Liver (tissue), 9 donors: ENCODE data around the gene UCP2. TPM values are rescaled to one million over a fixed set of nuclear protein-coding genes. Genes with fewer than 3 reads are reported as not detected.
A peak's percentile ranks its signal among the peaks of the same experiment; 100 is the strongest.

Source experiments
- DNase-seq: peaks from one replicate; pipeline ENCODE4 v3.0.0-alpha.2; 2017; ENCODE audit warnings: low spot score
- H3K27ac ChIP-seq, 2 donors: one replicate each; pipeline ENCODE4 v1.7.0; 2013; ENCODE audit warnings: inconsistent platforms in 2 of 2, low read length in 2 of 2, control low read depth in 1 of 2, low read depth in 1 of 2, mild to moderate bottlenecking in 1 of 2
- H3K27me3 ChIP-seq, 4 donors: one replicate each; pipeline versions ENCODE4 v1.6.1 to v1.7.0; 2013; ENCODE audit warnings: low read length in 3 of 4, inconsistent platforms in 1 of 4, mild to moderate bottlenecking in 1 of 4, moderate library complexity in 1 of 4; ENCODE audit not compliant: control insufficient read depth in 4 of 4, insufficient read depth in 4 of 4
- H3K36me3 ChIP-seq, 4 donors: one replicate each; pipeline versions ENCODE4 v1.6.1 to v1.7.0; 2013; ENCODE audit warnings: low read length in 3 of 4, mild to moderate bottlenecking in 3 of 4, low read depth in 1 of 4, moderate library complexity in 1 of 4; ENCODE audit not compliant: control insufficient read depth in 4 of 4, insufficient read depth in 3 of 4
- H3K4me1 ChIP-seq, 4 donors: one replicate each; pipeline versions ENCODE4 v1.6.1 to v1.7.0; 2013; ENCODE audit warnings: low read length in 3 of 4, mild to moderate bottlenecking in 3 of 4, moderate library complexity in 1 of 4; ENCODE audit not compliant: control insufficient read depth in 4 of 4, insufficient read depth in 4 of 4
- H3K4me3 ChIP-seq, 3 donors: one replicate each; pipeline versions ENCODE4 v1.6.1 to v1.7.0; 2013; ENCODE audit warnings: low read length in 3 of 3, control low read depth in 1 of 3, low read depth in 1 of 3, mild to moderate bottlenecking in 1 of 3
- H3K9ac ChIP-seq, 2 donors: one replicate each; pipeline ENCODE4 v1.7.0; 2013; ENCODE audit warnings: low read length in 2 of 2, mild to moderate bottlenecking in 2 of 2, moderate library complexity in 2 of 2, control low read depth in 1 of 2, low read depth in 1 of 2
- H3K9me3 ChIP-seq, 4 donors: one replicate each; pipeline versions ENCODE4 v1.6.1 to v1.7.0; 2013; ENCODE audit warnings: low read length in 3 of 4; ENCODE audit not compliant: control insufficient read depth in 4 of 4
- ATF3 ChIP-seq: IDR thresholded peaks from 2 replicates; pipeline ENCODE4 v1.6.1; 2016; ENCODE audit warnings: antibody characterized with exemption
- CTCF ChIP-seq: fragments of 150-350 bp; IDR thresholded peaks from 2 replicates; pipeline ENCODE4 v1.5.1; 2017; ENCODE audit warnings: improper control_type of control experiment, low read depth, low read length; ENCODE audit not compliant: missing input control
- EGR1 ChIP-seq, 2 donors: IDR thresholded peaks; 2 replicates each; pipeline ENCODE4 v1.6.1; 2016 to 2018; ENCODE audit warnings: antibody characterized with exemption in 2 of 2, low read depth in 2 of 2
- FOXA1 ChIP-seq: IDR thresholded peaks from 2 replicates; pipeline ENCODE4 v1.6.1; 2016; ENCODE audit warnings: antibody characterized with exemption
- FOXA2 ChIP-seq: IDR thresholded peaks from 2 replicates; pipeline ENCODE4 v1.6.1; 2016; ENCODE audit warnings: antibody characterized with exemption
- GABPA ChIP-seq, 2 donors: IDR thresholded peaks in 1 of 2; conservative IDR thresholded peaks in 1 of 2; 2 replicates each; pipeline ENCODE4 v1.6.1; 2016; ENCODE audit warnings: antibody characterized with exemption in 2 of 2, mild to moderate bottlenecking in 1 of 2, moderate library complexity in 1 of 2
- HNF4A ChIP-seq, 2 donors: conservative IDR thresholded peaks; 2 replicates each; pipeline ENCODE4 v1.6.1; 2016; ENCODE audit warnings: antibody characterized with exemption in 2 of 2, mild to moderate bottlenecking in 2 of 2
- HNF4G ChIP-seq: IDR thresholded peaks from 2 replicates; pipeline ENCODE4 v1.6.1; 2016; ENCODE audit warnings: antibody characterized with exemption
- JUND ChIP-seq, 2 donors: IDR thresholded peaks; 2 replicates each; pipeline ENCODE4 v1.6.1; 2016; ENCODE audit warnings: antibody characterized with exemption in 2 of 2
- MAX ChIP-seq: IDR thresholded peaks from 2 replicates; pipeline ENCODE4 v1.6.1; 2016; ENCODE audit warnings: antibody characterized with exemption
- NR2F2 ChIP-seq: IDR thresholded peaks from 2 replicates; pipeline ENCODE4 v1.6.1; 2016; ENCODE audit warnings: antibody characterized with exemption
- SP1 ChIP-seq: IDR thresholded peaks from 2 replicates; pipeline ENCODE4 v1.6.1; 2018; ENCODE audit warnings: antibody characterized with exemption, mild to moderate bottlenecking
- TAF1 ChIP-seq: conservative IDR thresholded peaks from 2 replicates; pipeline ENCODE4 v1.6.1; 2016; ENCODE audit warnings: antibody characterized with exemption, mild to moderate bottlenecking
- YY1 ChIP-seq: IDR thresholded peaks from 2 replicates; pipeline ENCODE4 v1.6.1; 2016; ENCODE audit warnings: antibody characterized with exemption, mild to moderate bottlenecking
- WGBS: extraction: QIAGEN DNeasy Blood & Tissue Kit; methylation state at CpG from one replicate; pipeline ENCODE4 v1.1.7; 2013; 5-methylcytosine and 5-hydroxymethylcytosine counted together
- polyA plus RNA-seq, 2 donors: library from polyadenylated mRNA; stranded (reverse) in 1 of 2; unstranded in 1 of 2; fragments of 200-250 nt in 1 of 2; fragments of >200 nt in 1 of 2; fragmentation: Nextera tagmentation in 1 of 2; extraction: Ambion mirVana in 1 of 2; gene quantifications; one replicate each; pipeline versions ENCODE4 v1.2.1 to v1.2.3, GENCODE V29; 2013 to 2015
- total RNA-seq, 2 donors: library from RNA; depleted of rRNA; stranded (reverse); fragments of >200 nt; gene quantifications; one replicate each; pipeline ENCODE4 v1.2.3, GENCODE V29; 2014
- TF ChIP-seq, protein P1 (sequence below): IDR thresholded peaks from 2 replicates; pipeline ENCODE4 v1.6.1; 2016; ENCODE audit warnings: antibody characterized with exemption
- TF ChIP-seq, protein P2 (sequence below): IDR thresholded peaks from 2 replicates; pipeline ENCODE4 v1.6.1; 2016; ENCODE audit warnings: antibody characterized with exemption, mild to moderate bottlenecking
- donor health status: healthy.
- donor health status: healthy.
- donor health status: healthy.
- donor health status: healthy.
- donor health status: healthy.

UCP2 gene
- total and polyA plus RNA-seq, 4 donors, result 10.4 to 137 (median 13.6) TPM

DNA sequence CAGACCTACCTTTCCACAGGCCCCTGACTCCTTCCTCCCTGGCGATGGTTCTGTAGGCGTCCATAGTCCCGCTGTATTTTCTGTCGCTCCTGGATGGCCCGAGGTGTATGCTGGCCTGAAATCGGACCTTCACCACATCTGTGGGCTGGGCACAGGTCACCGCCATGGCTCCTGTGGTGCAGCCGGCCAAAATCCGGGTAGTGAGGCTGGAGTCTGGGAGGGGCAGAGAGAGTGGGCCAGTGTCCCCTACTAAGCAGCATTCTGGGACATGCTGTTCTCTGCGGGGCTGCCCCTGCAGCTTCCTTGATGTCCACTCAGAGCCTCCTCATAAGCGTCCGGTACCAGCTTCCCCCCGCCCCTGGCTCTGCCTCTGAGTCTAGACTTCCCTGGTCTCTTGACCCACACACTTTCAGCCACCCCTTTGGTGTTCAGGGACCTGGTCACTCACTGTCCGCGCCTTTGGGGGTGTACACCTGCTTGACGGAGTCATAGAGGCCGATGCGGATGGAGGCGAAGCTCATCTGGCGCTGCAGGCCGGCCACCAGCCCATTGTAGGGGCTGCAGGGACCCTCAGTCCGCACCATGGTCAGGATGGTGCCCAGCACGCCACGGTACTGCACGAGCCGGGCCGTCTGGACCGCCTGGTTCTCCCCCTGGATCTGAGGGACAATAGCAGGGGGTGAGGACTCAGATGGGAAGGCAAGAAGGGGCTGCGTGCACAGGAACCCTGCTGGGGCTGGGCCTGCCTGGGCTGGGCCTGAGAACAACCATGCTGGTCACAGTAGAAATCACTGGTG lies 23.3 kb upstream of the UCP2 start (continued):
- TF ChIP-seq, protein P1, sequence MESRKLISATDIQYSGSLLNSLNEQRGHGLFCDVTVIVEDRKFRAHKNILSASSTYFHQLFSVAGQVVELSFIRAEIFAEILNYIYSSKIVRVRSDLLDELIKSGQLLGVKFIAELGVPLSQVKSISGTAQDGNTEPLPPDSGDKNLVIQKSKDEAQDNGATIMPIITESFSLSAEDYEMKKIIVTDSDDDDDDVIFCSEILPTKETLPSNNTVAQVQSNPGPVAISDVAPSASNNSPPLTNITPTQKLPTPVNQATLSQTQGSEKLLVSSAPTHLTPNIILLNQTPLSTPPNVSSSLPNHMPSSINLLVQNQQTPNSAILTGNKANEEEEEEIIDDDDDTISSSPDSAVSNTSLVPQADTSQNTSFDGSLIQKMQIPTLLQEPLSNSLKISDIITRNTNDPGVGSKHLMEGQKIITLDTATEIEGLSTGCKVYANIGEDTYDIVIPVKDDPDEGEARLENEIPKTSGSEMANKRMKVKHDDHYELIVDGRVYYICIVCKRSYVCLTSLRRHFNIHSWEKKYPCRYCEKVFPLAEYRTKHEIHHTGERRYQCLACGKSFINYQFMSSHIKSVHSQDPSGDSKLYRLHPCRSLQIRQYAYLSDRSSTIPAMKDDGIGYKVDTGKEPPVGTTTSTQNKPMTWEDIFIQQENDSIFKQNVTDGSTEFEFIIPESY, result no peak
- TF ChIP-seq SP1 (no peak), FOXA2 (no peak), FOXA1 (no peak)

DNA sequence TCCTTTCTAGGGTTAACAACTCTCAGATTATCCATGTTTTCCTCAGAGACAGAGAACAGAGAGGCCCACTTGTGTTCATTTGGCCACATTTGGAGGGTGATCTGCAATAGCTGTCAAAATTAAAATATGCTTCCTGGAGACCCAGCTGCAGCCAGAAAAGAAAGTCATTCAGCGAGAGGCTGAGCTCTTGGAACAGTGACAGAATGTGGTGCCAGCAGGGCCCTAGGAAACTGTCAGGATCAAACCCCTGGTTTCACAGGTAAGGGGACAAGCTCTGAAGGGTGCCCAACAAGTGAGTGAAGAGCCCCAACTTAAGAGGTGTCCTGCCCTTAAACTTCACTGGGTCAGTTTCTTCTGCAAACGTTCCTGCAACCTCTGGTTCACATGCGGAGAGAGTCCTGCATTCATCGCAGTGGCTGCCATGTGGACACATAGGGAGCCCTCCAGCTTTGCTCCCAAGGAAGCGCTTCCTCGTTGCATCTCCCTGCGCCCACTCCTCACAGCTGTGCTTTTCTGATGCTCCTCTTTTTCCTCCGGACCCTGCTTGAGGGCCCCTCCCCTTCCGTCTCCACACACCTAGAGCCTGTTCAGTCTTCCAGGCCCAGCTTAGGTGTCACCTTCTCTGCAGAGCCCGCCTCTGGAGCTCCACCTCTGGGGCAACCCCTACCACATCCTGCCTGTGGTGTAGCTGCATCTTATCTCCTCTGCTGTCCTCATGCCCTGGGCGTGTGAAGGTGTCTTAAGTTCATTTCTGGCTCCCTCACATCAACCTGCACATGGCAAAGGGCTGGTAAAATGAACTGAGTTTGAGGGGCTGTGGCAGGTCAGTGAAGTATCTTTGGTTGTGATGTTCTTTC lies 22.3 kb upstream of the UCP2 start:
- Histone ChIP-seq H3K27me3 (no peaks in the 10 kb centered on the region), H3K9ac (no peak overlapping the region), H3K4me1 (peaks cover 0 to 5% (median 3%) of the 10 kb centered on the region in 4 donors), H3K27ac (no peak overlapping the region), H3K4me3 (no peak overlapping the region), H3K9me3 (no peaks in the 10 kb centered on the region), H3K36me3 (peaks cover 0 to 5% (median 0%) of the 10 kb centered on the region in 4 donors)
- peak; percentile 33 for DNase-seq
- TF ChIP-seq HNF4A (conservative IDR thresholded peaks at IDR 0.05), result no peak
- TF ChIP-seq FOXA1, result no peak
- TF ChIP-seq, protein P1, result no peak
- no peak for TF ChIP-seq YY1
- no peak for TF ChIP-seq MAX
- no peak for TF ChIP-seq GABPA (IDR thresholded peaks at IDR 0.05 in 1 of 2, conservative IDR thresholded peaks at IDR 0.05 in 1 of 2)
- no peak for TF ChIP-seq ATF3
- TF ChIP-seq SP1, result no peak
- TF ChIP-seq, protein P2, sequence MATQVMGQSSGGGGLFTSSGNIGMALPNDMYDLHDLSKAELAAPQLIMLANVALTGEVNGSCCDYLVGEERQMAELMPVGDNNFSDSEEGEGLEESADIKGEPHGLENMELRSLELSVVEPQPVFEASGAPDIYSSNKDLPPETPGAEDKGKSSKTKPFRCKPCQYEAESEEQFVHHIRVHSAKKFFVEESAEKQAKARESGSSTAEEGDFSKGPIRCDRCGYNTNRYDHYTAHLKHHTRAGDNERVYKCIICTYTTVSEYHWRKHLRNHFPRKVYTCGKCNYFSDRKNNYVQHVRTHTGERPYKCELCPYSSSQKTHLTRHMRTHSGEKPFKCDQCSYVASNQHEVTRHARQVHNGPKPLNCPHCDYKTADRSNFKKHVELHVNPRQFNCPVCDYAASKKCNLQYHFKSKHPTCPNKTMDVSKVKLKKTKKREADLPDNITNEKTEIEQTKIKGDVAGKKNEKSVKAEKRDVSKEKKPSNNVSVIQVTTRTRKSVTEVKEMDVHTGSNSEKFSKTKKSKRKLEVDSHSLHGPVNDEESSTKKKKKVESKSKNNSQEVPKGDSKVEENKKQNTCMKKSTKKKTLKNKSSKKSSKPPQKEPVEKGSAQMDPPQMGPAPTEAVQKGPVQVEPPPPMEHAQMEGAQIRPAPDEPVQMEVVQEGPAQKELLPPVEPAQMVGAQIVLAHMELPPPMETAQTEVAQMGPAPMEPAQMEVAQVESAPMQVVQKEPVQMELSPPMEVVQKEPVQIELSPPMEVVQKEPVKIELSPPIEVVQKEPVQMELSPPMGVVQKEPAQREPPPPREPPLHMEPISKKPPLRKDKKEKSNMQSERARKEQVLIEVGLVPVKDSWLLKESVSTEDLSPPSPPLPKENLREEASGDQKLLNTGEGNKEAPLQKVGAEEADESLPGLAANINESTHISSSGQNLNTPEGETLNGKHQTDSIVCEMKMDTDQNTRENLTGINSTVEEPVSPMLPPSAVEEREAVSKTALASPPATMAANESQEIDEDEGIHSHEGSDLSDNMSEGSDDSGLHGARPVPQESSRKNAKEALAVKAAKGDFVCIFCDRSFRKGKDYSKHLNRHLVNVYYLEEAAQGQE, result no peak
- TF ChIP-seq FOXA2, result no peak
- no peak for TF ChIP-seq JUND (IDR thresholded peaks at IDR 0.05)
- no peak for TF ChIP-seq HNF4G
- TF ChIP-seq TAF1, result no peak
- no peak for TF ChIP-seq CTCF
- TF ChIP-seq NR2F2, result no peak
- TF ChIP-seq EGR1 (IDR thresholded peaks at IDR 0.05; ENCODE audit: low read depth in 2 of 2), result no peak
- WGBS, result 85% methylated on average over 11 of the region's 11 CpGs
